OCI-LY1 (cell line): ENCODE results near the gene FAM53B.

ENCODE experiments used
- H2AFZ ChIP-seq: fragments of 200-600 bp; sonication (generic), shearing (Covaris generic); 2 replicates; pipeline ENCODE4 v1.6.0; 2014; ENCODE audit warnings: antibody characterized with exemption, mild to moderate bottlenecking, low read length
- H3F3A ChIP-seq: fragments of 200-600 bp; sonication (generic), shearing (Covaris generic); 2 replicates; pipeline ENCODE4 v1.6.0; 2014; ENCODE audit warnings: mild to moderate bottlenecking, antibody characterized with exemption, low read length, moderate library complexity; ENCODE audit not compliant: insufficient read depth
- H3K27ac ChIP-seq: fragments of 200-600 bp; sonication (generic); 2 replicates; pipeline ENCODE4 v1.5.1; 2014; ENCODE audit warnings: low read length, mixed run types, mild to moderate bottlenecking, low read depth; ENCODE audit not compliant: poor library complexity, severe bottlenecking
- H3K27me3 ChIP-seq: fragments of 200-600 bp; sonication (generic); 2 replicates; pipeline ENCODE4 v1.6.0; 2014; ENCODE audit warnings: antibody characterized with exemption, mild to moderate bottlenecking, low read length, moderate library complexity; ENCODE audit not compliant: insufficient read depth
- H3K36me3 ChIP-seq: fragments of 200-600 bp; sonication (generic); 2 replicates; pipeline ENCODE4 v1.6.1; 2014; ENCODE audit warnings: mild to moderate bottlenecking, antibody characterized with exemption, low read length, moderate library complexity, mixed read lengths; ENCODE audit not compliant: insufficient read depth
- H3K4me1 ChIP-seq: fragments of 200-600 bp; sonication (generic); 2 replicates; pipeline ENCODE4 v1.5.1; 2014; ENCODE audit warnings: mild to moderate bottlenecking, low read length, moderate library complexity; ENCODE audit not compliant: insufficient read depth, severe bottlenecking
- H3K4me2 ChIP-seq: fragments of 200-600 bp; sonication (generic), shearing (Covaris generic); 2 replicates; pipeline ENCODE4 v1.6.1; 2014; ENCODE audit warnings: low read length
- H3K4me3 ChIP-seq: fragments of 200-600 bp; sonication (generic); 2 replicates; pipeline ENCODE4 v1.5.1; 2014; ENCODE audit warnings: low read length, low read depth, mild to moderate bottlenecking, mixed read lengths; ENCODE audit not compliant: poor library complexity, severe bottlenecking
- H3K79me2 ChIP-seq: fragments of 200-600 bp; shearing (Covaris generic); 2 replicates; pipeline ENCODE4 v1.6.1; 2016; ENCODE audit warnings: mixed run types, low read length, mixed read lengths; ENCODE audit not compliant: insufficient read depth
- H3K9ac ChIP-seq: fragments of 200-600 bp; sonication (generic), shearing (Covaris generic); 2 replicates; pipeline ENCODE4 v1.6.1; 2014; ENCODE audit warnings: mild to moderate bottlenecking, low read length, mixed read lengths
- H3K9me2 ChIP-seq: fragments of 200-600 bp; sonication (generic), shearing (Covaris generic); 2 replicates; pipeline ENCODE4 v1.6.1; 2014; ENCODE audit warnings: low read depth, mild to moderate bottlenecking, low read length, mixed read lengths
- H3K9me3 ChIP-seq: fragments of 200-600 bp; shearing (Covaris generic); 2 replicates; pipeline ENCODE4 v1.6.1; 2014; ENCODE audit warnings: low read length, mixed read lengths
- H4K20me1 ChIP-seq: fragments of 200-600 bp; sonication (generic), shearing (Covaris generic); 2 replicates; pipeline ENCODE4 v1.6.0; 2016; ENCODE audit warnings: mild to moderate bottlenecking, low read length; ENCODE audit not compliant: insufficient read depth
- CTCF ChIP-seq: fragments of 200-600 bp; sonication (generic), shearing (Covaris generic); IDR thresholded peaks from 2 replicates; pipeline ENCODE4 v1.5.1; 2017; ENCODE audit warnings: mild to moderate bottlenecking, antibody characterized with exemption, low read length, moderate library complexity, mixed read lengths
- EZH2 ChIP-seq: fragments of 200-600 bp; sonication (generic), shearing (Covaris generic); IDR thresholded peaks from 2 replicates; pipeline ENCODE4 v1.8.0; 2017; ENCODE audit warnings: borderline replicate concordance, mixed run types, mild to moderate bottlenecking, antibody characterized with exemption, low read length, moderate library complexity, mixed read lengths

Gene FAM53B

GRCh38 chr10:124648131-124648475 is 96.1 kb downstream of the FAM53B start:
- H3K9me2 ChIP-seq, result no peaks in the 10 kb centered on the region
- H3K4me1 ChIP-seq, result peaks cover 84% of the 10 kb centered on the region
- no peaks in the 10 kb centered on the region for H3K9me3 ChIP-seq
- no peaks in the 10 kb centered on the region for H3F3A ChIP-seq
- no peaks in the 10 kb centered on the region for H3K27me3 ChIP-seq
- no peak overlapping the region for H3K9ac ChIP-seq
- H2AFZ ChIP-seq, result no peak overlapping the region
- H3K4me3 ChIP-seq, result no peak overlapping the region
- peak overlapping the region; percentile 37; the same call in 1 of the 2 replicates for H3K4me2 ChIP-seq
- H3K36me3 ChIP-seq, result peaks cover 28% of the 10 kb centered on the region
- TF ChIP-seq CTCF (no peak), EZH2 (no peak)
- H3K27ac ChIP-seq, result peak overlapping the region; percentile 45
- no peaks in the 10 kb centered on the region; the same call in 1 of the 2 replicates for H3K79me2 ChIP-seq
- no peaks in the 10 kb centered on the region for H4K20me1 ChIP-seq

GRCh38 chr10:124647421-124648130 is 96.6 kb downstream of the FAM53B start:
- Histone ChIP-seq H3K4me1 (peaks cover 84% of the 10 kb centered on the region), H3K79me2 (no peaks in the 10 kb centered on the region; the same call in 1 of the 2 replicates), H3K9me3 (no peaks in the 10 kb centered on the region), H2AFZ (no peak overlapping the region), H3K9ac (no peak overlapping the region), H3K9me2 (no peaks in the 10 kb centered on the region), H3K27ac (peak overlapping the region; percentile 45), H3K4me3 (no peak overlapping the region), H3K4me2 (peak overlapping the region; percentile 37; the same call in 1 of the 2 replicates), H4K20me1 (no peaks in the 10 kb centered on the region), H3K27me3 (no peaks in the 10 kb centered on the region), H3F3A (no peaks in the 10 kb centered on the region), H3K36me3 (peaks cover 33% of the 10 kb centered on the region)
- TF ChIP-seq CTCF (peak; percentile 15; the same call in 1 of the 2 replicates), EZH2 (no peak)

- peaks cover 84% of the 10 kb centered on the region for H3K4me1 ChIP-seq
- H3K27me3 ChIP-seq, result no peaks in the 10 kb centered on the region
- H3K36me3 ChIP-seq, result peaks cover 38% of the 10 kb centered on the region
- no peaks in the 10 kb centered on the region for H3K9me2 ChIP-seq
- no peak overlapping the region for H3K9ac ChIP-seq
- no peaks in the 10 kb centered on the region for H4K20me1 ChIP-seq
- peak overlapping the region; percentile 45 for H3K27ac ChIP-seq
- no peak overlapping the region for H3K4me2 ChIP-seq
- H3F3A ChIP-seq, result no peaks in the 10 kb centered on the region
- H3K79me2 ChIP-seq, result no peaks in the 10 kb centered on the region; the same call in 1 of the 2 replicates
- H3K9me3 ChIP-seq, result no peaks in the 10 kb centered on the region
- TF ChIP-seq CTCF (no peak), EZH2 (no peak)
- H2AFZ ChIP-seq, result no peak overlapping the region
- no peak overlapping the region for H3K4me3 ChIP-seq
These were observed 97.5 kb downstream of the FAM53B start for GRCh38 chr10:124646483-124647352.
